Heart right ventricle (tissue), 16 donors: ENCODE measurements around the gene SRP9. TPM values are rescaled to one million over a fixed set of nuclear protein-coding genes. Genes with fewer than 3 reads are reported as not detected.

Source experiments
- ATAC-seq, 8 donors: fragments of 200-7000 bp; cut with Tn5 transposase; one replicate each; pipeline ENCODE4 v1.9.1; 2020; ENCODE audit warnings: mild to moderate bottlenecking in 8 of 8, moderate library complexity in 8 of 8, moderate number of reproducible peaks in 1 of 8
- DNase-seq, 2 donors: peaks; one replicate each; pipeline ENCODE4 v3.0.0-alpha.2; 2020
- H3K27ac ChIP-seq, 10 donors: fragments of 200-600 bp; sonication (generic) in 2 of 10; one replicate each; pipeline versions ENCODE4 v1.5.0 to v1.8.0; 2020 to 2022; ENCODE audit warnings: mild to moderate bottlenecking in 3 of 10
- H3K27me3 ChIP-seq, 7 donors: fragments of 200-600 bp; one replicate each; pipeline ENCODE4 v1.8.0; 2021 to 2022; ENCODE audit warnings: mild to moderate bottlenecking in 2 of 7
- H3K36me3 ChIP-seq, 9 donors: fragments of 200-600 bp; sonication (generic) in 1 of 9; one replicate each; pipeline versions ENCODE4 v1.5.0 to v1.8.0; 2020 to 2022; ENCODE audit warnings: mild to moderate bottlenecking in 2 of 9
- H3K4me1 ChIP-seq, 9 donors: fragments of 200-600 bp; sonication (generic) in 1 of 9; one replicate each; pipeline versions ENCODE4 v1.5.0 to v1.8.0; 2020 to 2022; ENCODE audit warnings: mild to moderate bottlenecking in 4 of 9
- H3K4me3 ChIP-seq, 10 donors: fragments of 200-600 bp; sonication (generic) in 2 of 10; one replicate each; pipeline versions ENCODE4 v1.5.0 to v1.8.0; 2020 to 2022; ENCODE audit warnings: mild to moderate bottlenecking in 7 of 10, moderate library complexity in 2 of 10
- H3K9me3 ChIP-seq, 11 donors: fragments of 200-600 bp in 10 of 11; sonication (generic) in 2 of 11; one replicate each; pipeline versions ENCODE4 v1.5.0 to v1.8.0; 2013 to 2022; ENCODE audit warnings: mild to moderate bottlenecking in 2 of 11, control low read depth in 1 of 11, moderate library complexity in 1 of 11
- WGBS, 2 donors: extraction: QIAGEN DNeasy Blood & Tissue Kit; methylation state at CpG; one replicate each; pipeline ENCODE4 v1.1.7; 2013; ENCODE audit warnings: inconsistent platforms in 1 of 2; 5-methylcytosine and 5-hydroxymethylcytosine counted together
- intact Hi-C, 10 donors: fragments of 100-400 bp; cut with DNase I; formaldehyde crosslinking; loops; one replicate each; pipeline versions ENCODE4 v1.11.1 to v1.14.2; 2022
- polyA plus RNA-seq, 2 donors: library from polyadenylated mRNA; stranded (reverse); fragments of 200-250 nt; gene quantifications; one replicate each; pipeline ENCODE4 v1.2.3, GENCODE V29; 2013
- total RNA-seq, 10 donors: library from RNA; stranded (reverse); fragmentation: NEBNext Ultra II Directional in 3 of 10; extraction: Animal tissue kit (Norgen Biotek cat#: 25700) in 3 of 10; gene quantifications; one replicate each; pipeline versions ENCODE4 v1.2.1 to v1.2.4, GENCODE V29; 2021 to 2023
- TF ChIP-seq, protein P1 (sequence below), 9 donors: fragments of 200-600 bp; sonication (generic) in 2 of 9; IDR thresholded peaks; one replicate each; pipeline versions ENCODE4 v1.5.0 to v1.8.0; 2021 to 2022; ENCODE audit warnings: antibody characterized with exemption in 9 of 9, mild to moderate bottlenecking in 5 of 9, moderate library complexity in 1 of 9
- donor health status: Arrhythmogenic right ventricular cardiomyopathy.
- donor health status: ischemic (EF 13 %, LVEDD 7.1; RV severe dilation, severe dysfunction).
- donor health status: healthy with polysubstance abuse.
- donor health status: DM: no; HTN: yes; CAD: no.
- donor health status: DM: no; HTN: no; CAD: no.
- donor health status: ischemic (EF 25% LVEDD 6.9; RV normal size, moderate dysfunction).
- donor health status: ischemic (EF 25% LVEDD 5.7; RV mildly dilated, moderate dysfunction).
- donor health status: healthy.
- donor health status: DM: yes; HTN: yes; CAD: no.
- donor health status: Ischemic cardiomyopathy.
- donor health status: ischemic (EF 35%, LVEDD 5.7; RV mildly dilated, moderate dysfunction).
- donor health status: nonischemic (EF 11% LVEDD 7.7; RV severe dilation, severe dysfunction).
- donor health status: DM: yes; HTN: yes; CAD: no.
- donor health status: PGD.
- donor health status: ischemic (EF 29% LVEDD 5.4; RV normal size, mild dysfunction).
- donor health status: nonischemic (EF 23%, LVEDD 6.1; RV moderate dilation, normal function).

SRP9 gene
- total and polyA plus RNA-seq, 12 donors: 121 to 199 (median 173) TPM

DNA sequence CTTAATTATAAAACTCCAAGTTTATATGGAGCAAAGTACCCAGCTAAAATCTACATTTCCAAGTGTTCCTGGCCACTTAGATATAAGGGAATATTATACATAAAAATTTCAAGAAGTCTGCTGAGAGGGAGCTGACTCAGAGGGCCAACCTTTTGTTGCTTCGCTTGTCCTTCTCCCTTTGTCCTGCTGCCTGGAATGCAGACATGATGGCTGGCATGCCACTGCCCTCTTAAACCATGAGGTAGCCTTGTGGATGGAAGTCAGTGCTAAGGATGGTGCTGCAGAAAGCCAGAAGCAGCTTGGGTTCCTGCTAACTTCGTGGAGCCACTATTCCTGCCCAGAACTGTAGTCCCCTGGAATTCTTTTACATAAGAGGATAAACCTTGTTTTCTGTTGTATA lies 38.9 kb upstream of the SRP9 start:
- no peaks in the 10 kb centered on the region for H3K27me3 ChIP-seq
- H3K4me3 ChIP-seq: no peak overlapping the region
- DNase-seq (no peak), ATAC-seq (no peak)
- H3K27ac ChIP-seq: no peak overlapping the region
- WGBS, 2 donors: 95 to 96% methylated on average over 2 of the region's 2 CpGs
- TF ChIP-seq, protein P1, sequence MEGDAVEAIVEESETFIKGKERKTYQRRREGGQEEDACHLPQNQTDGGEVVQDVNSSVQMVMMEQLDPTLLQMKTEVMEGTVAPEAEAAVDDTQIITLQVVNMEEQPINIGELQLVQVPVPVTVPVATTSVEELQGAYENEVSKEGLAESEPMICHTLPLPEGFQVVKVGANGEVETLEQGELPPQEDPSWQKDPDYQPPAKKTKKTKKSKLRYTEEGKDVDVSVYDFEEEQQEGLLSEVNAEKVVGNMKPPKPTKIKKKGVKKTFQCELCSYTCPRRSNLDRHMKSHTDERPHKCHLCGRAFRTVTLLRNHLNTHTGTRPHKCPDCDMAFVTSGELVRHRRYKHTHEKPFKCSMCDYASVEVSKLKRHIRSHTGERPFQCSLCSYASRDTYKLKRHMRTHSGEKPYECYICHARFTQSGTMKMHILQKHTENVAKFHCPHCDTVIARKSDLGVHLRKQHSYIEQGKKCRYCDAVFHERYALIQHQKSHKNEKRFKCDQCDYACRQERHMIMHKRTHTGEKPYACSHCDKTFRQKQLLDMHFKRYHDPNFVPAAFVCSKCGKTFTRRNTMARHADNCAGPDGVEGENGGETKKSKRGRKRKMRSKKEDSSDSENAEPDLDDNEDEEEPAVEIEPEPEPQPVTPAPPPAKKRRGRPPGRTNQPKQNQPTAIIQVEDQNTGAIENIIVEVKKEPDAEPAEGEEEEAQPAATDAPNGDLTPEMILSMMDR (IDR thresholded peaks at IDR 0.05): no peak
- H3K4me1 ChIP-seq: peaks cover 0 to 29% (median 19%) of the 10 kb centered on the region in 9 donors
- intact Hi-C loops: loop anchor here in 2 of 10 donors (5.0 kb wide), 2 partner anchors 34 to 41 kb away; no protein-coding TSS in a partner anchor
- no peaks in the 10 kb centered on the region for H3K36me3 ChIP-seq
- no peaks in the 10 kb centered on the region for H3K9me3 ChIP-seq

DNA sequence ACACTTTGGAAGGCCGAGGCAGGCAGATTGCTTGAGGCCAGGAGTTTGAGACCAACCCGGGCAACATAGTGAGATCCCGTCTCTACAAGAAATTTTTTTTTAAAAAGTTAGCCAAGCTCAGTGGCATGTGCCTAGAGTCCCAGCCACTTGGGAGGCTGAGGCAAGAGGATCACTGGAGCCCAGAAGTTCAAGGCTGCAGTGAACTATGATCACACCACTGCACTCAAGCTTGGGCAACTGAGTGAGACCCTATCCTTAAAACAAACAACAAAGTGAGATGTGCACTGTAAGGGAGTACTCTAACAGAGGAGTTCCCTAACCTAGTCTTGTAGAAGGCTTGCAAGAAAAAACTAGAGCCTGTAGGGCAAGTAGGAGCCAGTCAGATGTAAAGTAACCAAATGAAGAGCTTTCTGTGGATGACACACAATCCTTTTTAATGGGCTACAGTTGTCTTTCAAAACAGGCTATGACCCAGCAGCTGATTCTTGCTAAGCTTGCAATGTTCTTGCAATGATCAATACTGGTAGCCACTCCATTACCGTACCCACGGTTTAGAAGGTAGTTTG lies 38.0 kb upstream of the SRP9 start:
- no peaks in the 10 kb centered on the region for H3K36me3 ChIP-seq
- TF ChIP-seq, protein P1 (IDR thresholded peaks at IDR 0.05): no peak
- H3K9me3 ChIP-seq: no peaks in the 10 kb centered on the region
- no peak overlapping the region for H3K27ac ChIP-seq
- DNase-seq (no peak), ATAC-seq (no peak)
- H3K4me3 ChIP-seq: no peak overlapping the region
- WGBS, 2 donors: 97 to 99% methylated on average over 5 of the region's 5 CpGs
- intact Hi-C loops: loop anchor here in 2 of 10 donors (5.0 kb wide), 2 partner anchors 33 to 42 kb away; no protein-coding TSS in a partner anchor
- peaks cover 0 to 26% (median 19%) of the 10 kb centered on the region in 9 donors for H3K4me1 ChIP-seq
- H3K27me3 ChIP-seq: no peaks in the 10 kb centered on the region

DNA sequence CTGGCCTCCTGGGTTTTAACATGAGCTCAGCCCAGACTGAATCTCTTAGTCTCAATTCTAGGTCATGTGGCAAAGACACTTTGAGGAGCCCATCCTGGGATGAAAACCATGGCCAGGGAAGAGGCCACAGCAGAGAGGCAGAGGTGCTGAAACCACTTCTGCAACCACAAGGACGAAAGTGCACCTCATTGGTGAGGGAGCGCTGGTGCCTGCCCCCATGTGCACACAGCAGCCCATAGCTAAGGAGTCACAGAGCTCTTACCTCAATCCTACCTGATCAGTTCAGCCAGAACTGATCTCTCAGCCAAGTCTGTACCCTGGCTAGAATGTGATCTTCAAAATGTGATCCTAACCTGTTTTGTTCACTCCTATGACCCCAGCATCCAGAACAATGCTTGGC lies 32.9 kb upstream of the SRP9 start:
- H3K4me1 ChIP-seq: peaks cover 7 to 38% (median 19%) of the 10 kb centered on the region in 9 donors
- H3K27ac ChIP-seq: peak overlapping the region in 1 of 10 donors; percentile 92
- intact Hi-C loops: loop anchor here in 2 of 10 donors (5.0 kb wide), 1 partner anchor 92 kb away; the partner anchor contains the start of gene ENAH (in 2 of the 2)
- no peak overlapping the region for H3K4me3 ChIP-seq
- no peak for DNase-seq
- H3K36me3 ChIP-seq: no peaks in the 10 kb centered on the region
- H3K9me3 ChIP-seq: no peaks in the 10 kb centered on the region
- no peaks in the 10 kb centered on the region for H3K27me3 ChIP-seq
- WGBS, 2 donors: 93 to 96% methylated on average over 2 of the region's 2 CpGs
- ATAC-seq: no peak
- TF ChIP-seq, protein P1 (IDR thresholded peaks at IDR 0.05): no peak

DNA sequence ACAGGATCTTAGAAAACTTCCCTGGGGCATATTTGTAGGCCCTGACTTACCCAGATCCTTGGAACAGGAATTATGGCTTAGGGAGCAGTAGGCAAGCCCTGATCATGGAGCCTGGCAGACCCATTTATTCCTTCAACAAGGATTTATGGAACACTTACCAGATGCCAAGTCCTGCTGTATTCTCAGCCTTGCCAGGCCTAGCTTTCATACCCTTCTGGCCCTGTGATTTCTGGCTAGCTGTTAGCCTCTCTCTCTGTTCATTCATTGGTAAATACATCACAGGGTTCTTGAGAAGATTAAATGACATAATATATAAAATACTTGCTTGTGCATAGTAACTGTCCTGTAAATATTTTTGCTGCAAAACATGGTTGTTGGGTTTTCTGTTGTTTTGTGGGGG lies 32.4 kb upstream of the SRP9 start:
- intact Hi-C loops: loop anchor here in 2 of 10 donors (5.0 kb wide), 1 partner anchor 93 kb away; the partner anchor contains the start of gene ENAH (in 2 of the 2)
- Histone ChIP-seq H3K27ac (peak overlapping the region in 4 of 10 donors; percentile 85 to 93 (median 92)), H3K9me3 (no peaks in the 10 kb centered on the region), H3K27me3 (no peaks in the 10 kb centered on the region), H3K4me1 (peaks cover 7 to 38% (median 21%) of the 10 kb centered on the region in 9 donors), H3K36me3 (no peaks in the 10 kb centered on the region), H3K4me3 (no peak overlapping the region)
- no peak for ATAC-seq
- TF ChIP-seq, protein P1 (IDR thresholded peaks at IDR 0.05): no peak
- DNase-seq: no peak
